Measurements from ENCODE around the gene ZNF835.

The ZNF835 gene

DNA sequence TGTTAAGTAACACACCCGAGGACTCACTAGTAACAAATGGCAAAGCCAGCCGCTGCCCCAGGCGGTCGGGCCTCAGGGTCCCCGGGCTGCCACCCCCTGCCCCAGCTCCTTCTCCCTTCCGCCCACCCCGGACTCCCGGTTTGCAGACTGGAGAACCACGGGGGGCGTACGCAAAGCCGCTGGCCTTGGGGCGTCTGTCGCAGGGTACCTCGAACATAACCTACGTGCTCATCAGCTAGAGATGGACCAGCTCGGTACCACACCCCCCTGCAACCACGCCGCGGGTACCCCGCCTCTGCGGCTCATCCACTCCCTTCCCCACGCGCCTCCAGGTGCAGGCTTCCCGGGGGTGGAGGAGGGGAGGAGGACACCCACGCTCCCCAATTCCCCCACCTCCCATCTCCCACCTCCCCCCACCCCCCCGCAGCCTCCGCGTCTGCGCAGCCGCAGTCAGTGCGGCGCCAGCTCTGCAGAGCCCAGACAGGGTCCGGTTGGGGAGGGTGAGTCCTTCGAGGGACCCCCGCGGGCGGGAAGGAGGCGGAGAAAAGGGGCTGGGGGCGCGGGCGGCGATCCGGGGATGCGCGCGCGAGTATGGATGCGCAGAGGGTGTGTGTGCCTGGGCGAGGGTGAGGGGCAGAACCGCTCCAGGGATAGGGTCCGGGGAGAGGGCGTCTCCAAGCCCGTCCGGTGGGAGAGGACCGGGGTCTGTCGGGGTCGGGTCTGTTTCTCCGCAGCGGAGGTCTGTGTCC, 28.7 kb downstream of the ZNF835 start, which contains the start of gene SMIM17:
Gene SMIM17, plus strand, starts transcription at position 449 of the 749 bp plus-strand sequence. CDS start 2,509 bp downstream, outside the sequence.
- H3K9me3 ChIP-seq (ENCODE audit: insufficient read depth, low read length, severe bottlenecking): peaks cover 5% of the 10 kb centered on the region
- ATAC-seq (ENCODE audit: insufficient read depth, low read depth): no peak
- no peak for TF ChIP-seq EZH2 (IDR thresholded peaks at IDR 0.05; ENCODE audit: borderline replicate concordance, low read depth, low read length, severe bottlenecking)
- TF ChIP-seq, protein P1, sequence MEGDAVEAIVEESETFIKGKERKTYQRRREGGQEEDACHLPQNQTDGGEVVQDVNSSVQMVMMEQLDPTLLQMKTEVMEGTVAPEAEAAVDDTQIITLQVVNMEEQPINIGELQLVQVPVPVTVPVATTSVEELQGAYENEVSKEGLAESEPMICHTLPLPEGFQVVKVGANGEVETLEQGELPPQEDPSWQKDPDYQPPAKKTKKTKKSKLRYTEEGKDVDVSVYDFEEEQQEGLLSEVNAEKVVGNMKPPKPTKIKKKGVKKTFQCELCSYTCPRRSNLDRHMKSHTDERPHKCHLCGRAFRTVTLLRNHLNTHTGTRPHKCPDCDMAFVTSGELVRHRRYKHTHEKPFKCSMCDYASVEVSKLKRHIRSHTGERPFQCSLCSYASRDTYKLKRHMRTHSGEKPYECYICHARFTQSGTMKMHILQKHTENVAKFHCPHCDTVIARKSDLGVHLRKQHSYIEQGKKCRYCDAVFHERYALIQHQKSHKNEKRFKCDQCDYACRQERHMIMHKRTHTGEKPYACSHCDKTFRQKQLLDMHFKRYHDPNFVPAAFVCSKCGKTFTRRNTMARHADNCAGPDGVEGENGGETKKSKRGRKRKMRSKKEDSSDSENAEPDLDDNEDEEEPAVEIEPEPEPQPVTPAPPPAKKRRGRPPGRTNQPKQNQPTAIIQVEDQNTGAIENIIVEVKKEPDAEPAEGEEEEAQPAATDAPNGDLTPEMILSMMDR (IDR thresholded peaks at IDR 0.05; ENCODE audit: borderline replicate concordance, extremely low read depth, low read length, poor library complexity, severe bottlenecking): no peak

DNA sequence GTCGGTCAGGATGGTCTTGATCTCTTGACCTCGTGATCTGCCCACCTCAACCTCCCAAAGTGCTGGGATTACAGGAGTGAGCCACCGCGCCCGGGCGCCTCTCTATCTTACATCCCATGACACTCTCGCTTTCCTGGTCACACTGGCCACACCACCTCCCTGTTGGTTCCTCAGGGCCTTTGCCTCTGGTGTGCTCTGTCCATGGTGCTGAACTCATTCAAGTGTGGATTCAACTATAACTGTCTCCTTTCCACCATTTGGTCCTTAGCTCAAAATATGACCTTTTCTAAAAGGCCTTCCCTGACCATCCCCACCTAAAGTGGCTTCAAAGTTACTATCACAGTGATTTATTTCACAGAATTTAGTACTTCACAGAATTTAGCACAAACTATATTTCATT, 32.3 kb downstream of the ZNF835 start:
- Histone ChIP-seq H3K27me3 (ENCODE audit: insufficient read depth, low read length, poor library complexity) (no peaks in the 10 kb centered on the region), H3K79me2 (ENCODE audit: insufficient read depth, low read length) (no peaks in the 10 kb centered on the region), H2AFZ (ENCODE audit: low read depth, low read length) (no peak overlapping the region), H3K4me3 (ENCODE audit: low read depth in 1 of 2, low read length in 2 of 2) (no peak overlapping the region), H3K4me1 (ENCODE audit: insufficient read depth, low read length) (no peaks in the 10 kb centered on the region), H3K9me3 (ENCODE audit: insufficient read depth, low read length, severe bottlenecking) (no peaks in the 10 kb centered on the region), H3K4me2 (ENCODE audit: insufficient read depth, low read length) (no peak overlapping the region), H3K9ac (ENCODE audit: low read depth, low read length) (no peak overlapping the region), H3K27ac (ENCODE audit: low read length) (no peak overlapping the region), H4K20me1 (ENCODE audit: insufficient read depth, low read length) (no peaks in the 10 kb centered on the region), H3K36me3 (ENCODE audit: insufficient read depth, low read length) (no peaks in the 10 kb centered on the region)
- DNase-seq: peak; percentile 56
- TF ChIP-seq, protein P1 (IDR thresholded peaks at IDR 0.05; ENCODE audit: borderline replicate concordance, extremely low read depth, low read length, poor library complexity, severe bottlenecking): no peak
- no peak for TF ChIP-seq EZH2 (IDR thresholded peaks at IDR 0.05; ENCODE audit: borderline replicate concordance, low read depth, low read length, severe bottlenecking)
- peak; percentile 40; the same call in 1 of the 3 replicates for ATAC-seq (ENCODE audit: insufficient read depth, low read depth)

More for the DNA sequence above, 28.7 kb downstream of the ZNF835 start, which contains the start of gene SMIM17:
- H3K4me1 ChIP-seq (ENCODE audit: insufficient read depth, low read length): no peaks in the 10 kb centered on the region
- H3K79me2 ChIP-seq (ENCODE audit: insufficient read depth, low read length): no peaks in the 10 kb centered on the region
- DNase-seq: no peak
- no peak within 1 kb of the TSS for H3K27ac ChIP-seq (ENCODE audit: low read length)
- no peaks in the 10 kb centered on the region for H3K36me3 ChIP-seq (ENCODE audit: insufficient read depth, low read length)
- no peak within 1 kb of the TSS for H2AFZ ChIP-seq (ENCODE audit: low read depth, low read length)
- no peaks in the 10 kb centered on the region for H3K27me3 ChIP-seq (ENCODE audit: insufficient read depth, low read length, poor library complexity)
- H3K4me3 ChIP-seq (ENCODE audit: low read depth in 1 of 2, low read length in 2 of 2): no peak within 1 kb of the TSS
- no peak within 1 kb of the TSS for H3K9ac ChIP-seq (ENCODE audit: low read depth, low read length)
- H3K4me2 ChIP-seq (ENCODE audit: insufficient read depth, low read length): no peak within 1 kb of the TSS
- H4K20me1 ChIP-seq (ENCODE audit: insufficient read depth, low read length): no peaks in the 10 kb centered on the region

DNA sequence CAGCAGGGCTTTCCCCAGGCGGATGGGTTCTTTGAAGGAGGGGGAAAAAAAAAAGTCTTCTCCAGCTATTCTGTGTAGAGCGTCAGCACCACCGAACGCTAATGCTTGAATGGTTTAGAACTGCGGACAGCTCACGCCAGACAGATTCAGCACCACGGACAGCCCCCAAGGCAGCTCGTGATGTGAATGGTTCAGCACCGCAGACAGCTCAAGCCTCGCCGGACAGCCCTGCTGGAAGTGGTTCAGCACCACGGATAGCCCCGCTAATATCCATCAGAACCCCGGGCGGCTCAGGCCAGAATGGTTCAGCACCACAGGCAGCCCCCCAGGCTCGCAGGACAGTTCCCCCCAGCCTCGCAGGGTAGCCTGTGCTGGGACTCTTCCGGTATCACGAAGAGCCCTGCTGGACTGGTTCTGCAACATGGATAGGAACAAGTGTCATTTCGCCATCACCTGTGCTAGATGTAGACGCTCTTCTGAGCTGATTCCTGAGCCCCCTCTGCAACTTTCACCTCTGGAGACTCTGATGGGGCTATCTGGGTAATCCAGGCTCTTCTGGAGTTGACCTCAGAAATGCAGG, 33.5 kb downstream of the ZNF835 start:
- DNase-seq (peak; percentile 94), ATAC-seq (ENCODE audit: insufficient read depth, low read depth) (peak; percentile 95)
- Histone ChIP-seq H3K36me3 (ENCODE audit: insufficient read depth, low read length) (no peaks in the 10 kb centered on the region), H3K27ac (ENCODE audit: low read length) (no peak overlapping the region), H3K9me3 (ENCODE audit: insufficient read depth, low read length, severe bottlenecking) (peaks cover 3% of the 10 kb centered on the region), H3K4me1 (ENCODE audit: insufficient read depth, low read length) (no peaks in the 10 kb centered on the region), H3K4me2 (ENCODE audit: insufficient read depth, low read length) (no peak overlapping the region), H2AFZ (ENCODE audit: low read depth, low read length) (no peak overlapping the region), H3K79me2 (ENCODE audit: insufficient read depth, low read length) (no peaks in the 10 kb centered on the region), H4K20me1 (ENCODE audit: insufficient read depth, low read length) (no peaks in the 10 kb centered on the region), H3K27me3 (ENCODE audit: insufficient read depth, low read length, poor library complexity) (no peaks in the 10 kb centered on the region), H3K9ac (ENCODE audit: low read depth, low read length) (no peak overlapping the region), H3K4me3 (ENCODE audit: low read depth in 1 of 2, low read length in 2 of 2) (no peak overlapping the region)
- TF ChIP-seq EZH2 (IDR thresholded peaks at IDR 0.05; ENCODE audit: borderline replicate concordance, low read depth, low read length, severe bottlenecking): no peak
- TF ChIP-seq, protein P1 (IDR thresholded peaks at IDR 0.05; ENCODE audit: borderline replicate concordance, extremely low read depth, low read length, poor library complexity, severe bottlenecking): peak; percentile 17
